ENCODE measurements around the gene YIF1B. TPM values are rescaled to one million over a fixed set of nuclear protein-coding genes. Genes with fewer than 3 reads are reported as not detected.
"Not testable (repeated sequence)": the region's sequence is repeated elsewhere in the genome, so short reads cannot be mapped to it uniquely, and the experiment has no call there.

YIF1B gene
- total RNA-seq, 1 experiment from 2014 or later: 114 TPM

GRCh38 chr19:38262585-38263268 lies 53.0 kb downstream of the YIF1B start:
- in situ Hi-C loops (cut with HindIII; ENCODE audit: low sequenced_read_pairs): no loop called here
- no peak for DNase-seq (ENCODE audit: low spot score)

GRCh38 chr19:38261942-38262341 lies 53.8 kb downstream of the YIF1B start:
- in situ Hi-C loops (cut with HindIII; ENCODE audit: low sequenced_read_pairs): not testable (repeated sequence)

GRCh38 chr19:38255383-38256014 lies 60.2 kb downstream of the YIF1B start:
- in situ Hi-C loops (cut with HindIII; ENCODE audit: low sequenced_read_pairs): no loop called here
- no peak for DNase-seq (ENCODE audit: low spot score)

More at GRCh38 chr19:38261942-38262341, 53.8 kb downstream of the YIF1B start:
- DNase-seq (ENCODE audit: low spot score): not testable (repeated sequence)

GRCh38 chr19:38253788-38254187 lies 62.0 kb downstream of the YIF1B start:
- in situ Hi-C loops (cut with HindIII; ENCODE audit: low sequenced_read_pairs): no loop called here
- DNase-seq (ENCODE audit: low spot score): no peak

Other genes starting within 250 kb of the YIF1B start
- gene DPF1, start 91.7 kb downstream of the YIF1B start, total RNA-seq (2014; rRNA removed; shearing (Covaris generic)): 1.9 and 7.0 TPM in 2 replicates
- 31.7 and 68.9 TPM in 2 replicates for gene PPP1R14A, start 59.6 kb downstream of the YIF1B start, total RNA-seq (2014; rRNA removed; shearing (Covaris generic))
- gene SPINT2, start 51.4 kb downstream of the YIF1B start, total RNA-seq (2014; rRNA removed; shearing (Covaris generic)): 240 and 383 TPM in 2 replicates
- gene C19orf33, start 11.7 kb downstream of the YIF1B start, total RNA-seq (2014; rRNA removed; shearing (Covaris generic)): not detected in 2 replicates
- 1.2 and 1.4 TPM in 2 replicates for gene KCNK6, start 3.9 kb upstream of the YIF1B start, total RNA-seq (2014; rRNA removed; shearing (Covaris generic))
- gene CATSPERG, start 19.9 kb upstream of the YIF1B start, total RNA-seq (2014; rRNA removed; shearing (Covaris generic)): 0.88 and 6.9 TPM in 2 replicates
- gene PSMD8, start 58.6 kb upstream of the YIF1B start, total RNA-seq (2014; rRNA removed; shearing (Covaris generic)): 518 and 528 TPM in 2 replicates
- 0.78 TPM in 1 of 2 replicates, not detected in the other for gene GGN, start 72.1 kb upstream of the YIF1B start, total RNA-seq (2014; rRNA removed; shearing (Covaris generic))
- 2.0 and 6.8 TPM in 2 replicates for gene SPRED3, start 72.8 kb upstream of the YIF1B start, total RNA-seq (2014; rRNA removed; shearing (Covaris generic))
- 15.9 and 23.5 TPM in 2 replicates for gene FAM98C, start 87.1 kb upstream of the YIF1B start, total RNA-seq (2014; rRNA removed; shearing (Covaris generic))
- gene RASGRP4, start 110.3 kb upstream of the YIF1B start, total RNA-seq (2014; rRNA removed; shearing (Covaris generic)): not detected in 2 replicates
- gene RYR1, start 117.7 kb upstream of the YIF1B start, total RNA-seq (2014; rRNA removed; shearing (Covaris generic)): 0.27 and 0.31 TPM in 2 replicates